ENCODE measurements around the gene FTCD.

GRCh38 chr21:46111193-46111571, 44.2 kb downstream of the FTCD start:
- TF ChIP-seq CTCF (conservative IDR thresholded peaks at IDR 0.05 in 1 of 2, IDR thresholded peaks at IDR 0.05 in 1 of 2; ENCODE audit: low read depth in 1 of 2, low read length in 2 of 2) = no peak
- TF ChIP-seq EZH2 (IDR thresholded peaks at IDR 0.05; ENCODE audit: low read length, missing control alignments) = no peak

All from fibroblast of lung (primary cell).